Measurements from ENCODE around the gene SNX5. TPM values are rescaled to one million over a fixed set of nuclear protein-coding genes. Genes with fewer than 3 reads are reported as not detected.

Gene SNX5
- total RNA-seq, 1 donor from 2014 or later = 82.5 TPM

DNA sequence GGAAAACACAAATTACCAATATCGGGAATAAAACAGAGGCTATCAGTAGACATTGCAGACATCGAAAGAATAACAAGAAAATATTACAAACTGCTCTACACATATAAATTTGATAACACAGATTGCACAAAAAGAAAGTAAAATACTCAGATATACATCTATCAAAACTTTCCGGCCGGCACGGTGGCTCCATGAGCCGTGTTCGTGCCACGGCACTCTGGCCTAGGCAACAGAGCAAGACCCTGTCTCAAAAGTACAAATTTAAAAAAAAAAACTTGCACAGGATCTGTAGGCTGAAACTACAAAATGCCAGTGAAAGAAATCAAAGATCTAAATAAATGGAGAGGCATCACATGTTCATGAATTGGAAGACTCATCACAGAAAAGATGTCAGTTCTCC lies 49.4 kb downstream of the SNX5 start:
- Mint-ChIP-seq H3K9me3 (ENCODE audit: low read depth) (no peaks in the 10 kb centered on the region), H3K27me3 (ENCODE audit: low read depth) (no peaks in the 10 kb centered on the region), H3K36me3 (ENCODE audit: low read depth) (no peaks in the 10 kb centered on the region), H3K4me1 (ENCODE audit: low read depth) (peaks cover 5% of the 10 kb centered on the region), H3K4me3 (ENCODE audit: unreplicated experiment) (no peak overlapping the region), H3K27ac (ENCODE audit: unreplicated experiment) (no peak overlapping the region)
- TF ChIP-seq, protein P1, sequence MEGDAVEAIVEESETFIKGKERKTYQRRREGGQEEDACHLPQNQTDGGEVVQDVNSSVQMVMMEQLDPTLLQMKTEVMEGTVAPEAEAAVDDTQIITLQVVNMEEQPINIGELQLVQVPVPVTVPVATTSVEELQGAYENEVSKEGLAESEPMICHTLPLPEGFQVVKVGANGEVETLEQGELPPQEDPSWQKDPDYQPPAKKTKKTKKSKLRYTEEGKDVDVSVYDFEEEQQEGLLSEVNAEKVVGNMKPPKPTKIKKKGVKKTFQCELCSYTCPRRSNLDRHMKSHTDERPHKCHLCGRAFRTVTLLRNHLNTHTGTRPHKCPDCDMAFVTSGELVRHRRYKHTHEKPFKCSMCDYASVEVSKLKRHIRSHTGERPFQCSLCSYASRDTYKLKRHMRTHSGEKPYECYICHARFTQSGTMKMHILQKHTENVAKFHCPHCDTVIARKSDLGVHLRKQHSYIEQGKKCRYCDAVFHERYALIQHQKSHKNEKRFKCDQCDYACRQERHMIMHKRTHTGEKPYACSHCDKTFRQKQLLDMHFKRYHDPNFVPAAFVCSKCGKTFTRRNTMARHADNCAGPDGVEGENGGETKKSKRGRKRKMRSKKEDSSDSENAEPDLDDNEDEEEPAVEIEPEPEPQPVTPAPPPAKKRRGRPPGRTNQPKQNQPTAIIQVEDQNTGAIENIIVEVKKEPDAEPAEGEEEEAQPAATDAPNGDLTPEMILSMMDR (IDR thresholded peaks at IDR 0.05) = no peak
- no peak for DNase-seq (ENCODE audit: low spot score)

DNA sequence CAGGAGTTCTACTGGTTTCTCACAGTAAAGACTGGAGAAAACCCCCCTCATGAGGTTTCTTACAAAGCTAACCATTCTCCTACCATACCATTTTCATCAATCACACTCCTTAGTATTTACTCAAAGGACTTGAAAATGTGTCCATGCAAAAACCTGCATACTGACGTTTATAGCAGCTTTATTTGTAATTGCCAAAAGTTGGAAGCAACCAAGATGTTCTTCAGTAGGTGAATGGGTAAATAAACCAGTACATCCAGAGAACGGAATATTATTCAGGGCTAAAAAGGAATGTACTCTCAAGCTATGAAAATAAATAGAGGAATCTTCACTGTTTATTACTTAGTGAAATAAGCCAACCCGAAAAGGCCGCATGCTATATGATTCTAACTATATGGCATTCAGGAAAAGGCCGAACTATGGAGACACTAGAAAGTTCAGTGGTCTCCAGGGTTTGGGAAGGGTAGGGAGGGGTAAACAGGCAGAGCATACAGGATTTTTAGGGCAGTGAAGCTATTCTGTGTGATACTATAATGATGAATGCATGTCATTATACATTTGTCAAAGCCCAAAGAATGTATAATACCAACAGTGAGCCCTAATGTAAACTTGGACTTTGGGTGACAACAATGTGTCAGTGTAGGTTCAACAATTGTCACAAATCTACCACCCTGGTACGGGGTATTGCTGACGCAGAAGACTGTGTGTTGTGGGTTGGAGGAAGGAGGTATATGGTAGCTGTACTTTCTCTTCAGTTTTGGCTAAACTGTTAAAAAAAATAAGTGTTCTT lies 50.6 kb downstream of the SNX5 start:
- Mint-ChIP-seq H3K4me1 (ENCODE audit: low read depth) (peaks cover 7% of the 10 kb centered on the region), H3K4me3 (ENCODE audit: unreplicated experiment) (no peak overlapping the region), H3K36me3 (ENCODE audit: low read depth) (peaks cover 2% of the 10 kb centered on the region), H3K27ac (ENCODE audit: unreplicated experiment) (no peak overlapping the region), H3K27me3 (ENCODE audit: low read depth) (no peaks in the 10 kb centered on the region), H3K9me3 (ENCODE audit: low read depth) (no peaks in the 10 kb centered on the region)
- DNase-seq (ENCODE audit: low spot score) = no peak
- TF ChIP-seq, protein P1 (IDR thresholded peaks at IDR 0.05) = no peak

DNA sequence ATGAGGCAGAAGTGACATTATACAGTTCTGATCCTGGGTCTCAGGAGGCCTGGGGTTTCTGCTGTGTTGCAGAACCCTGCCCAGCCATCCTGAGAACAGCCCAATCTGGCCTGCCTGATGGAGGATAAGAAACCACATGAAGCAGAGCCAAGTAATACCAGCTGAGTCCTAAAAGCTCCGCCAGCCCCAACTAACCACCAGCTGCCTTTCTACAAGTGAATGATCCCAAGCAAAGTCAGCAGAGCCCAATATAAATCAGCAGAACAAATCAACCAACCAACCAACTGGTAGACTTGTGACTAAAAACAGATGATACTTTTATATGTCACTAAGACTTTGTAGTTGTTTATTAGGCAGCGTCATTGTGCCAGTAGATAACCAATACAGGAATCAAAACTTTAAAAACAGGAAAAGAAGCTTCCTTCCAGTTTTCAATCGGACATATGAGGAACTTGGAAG lies 52.1 kb downstream of the SNX5 start:
- DNase-seq (ENCODE audit: low spot score) = no peak
- no peaks in the 10 kb centered on the region for H3K27me3 Mint-ChIP-seq (ENCODE audit: low read depth)
- no peaks in the 10 kb centered on the region for H3K9me3 Mint-ChIP-seq (ENCODE audit: low read depth)
- TF ChIP-seq, protein P1 (IDR thresholded peaks at IDR 0.05) = no peak
- no peak overlapping the region for H3K4me3 Mint-ChIP-seq (ENCODE audit: unreplicated experiment)
- H3K27ac Mint-ChIP-seq (ENCODE audit: unreplicated experiment) = no peak overlapping the region
- peaks cover 3% of the 10 kb centered on the region for H3K36me3 Mint-ChIP-seq (ENCODE audit: low read depth)
- peaks cover 8% of the 10 kb centered on the region for H3K4me1 Mint-ChIP-seq (ENCODE audit: low read depth)

DNA sequence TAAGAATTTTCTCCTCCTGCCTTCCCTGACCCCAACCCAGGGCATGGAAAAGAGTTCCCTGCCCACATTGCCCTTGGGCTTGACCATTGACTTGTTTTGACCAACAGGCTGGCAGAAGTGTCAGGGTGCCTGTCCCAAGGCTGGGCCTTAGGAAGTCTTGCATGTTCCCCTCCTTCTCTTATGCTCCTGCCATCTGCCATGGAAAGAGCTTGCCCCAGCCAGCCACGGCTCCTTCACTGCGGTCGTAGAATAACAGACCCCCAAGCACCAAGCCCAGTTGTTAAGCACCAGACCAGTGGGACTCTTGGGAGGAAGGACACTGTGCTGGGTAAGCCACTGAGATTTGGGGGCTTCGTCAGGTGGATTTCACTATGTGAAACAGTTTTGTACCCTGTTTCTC lies 53.6 kb downstream of the SNX5 start:
- TF ChIP-seq, protein P1 (IDR thresholded peaks at IDR 0.05) = no peak
- Mint-ChIP-seq H3K27me3 (ENCODE audit: low read depth) (no peaks in the 10 kb centered on the region), H3K4me3 (ENCODE audit: unreplicated experiment) (no peak overlapping the region), H3K4me1 (ENCODE audit: low read depth) (peaks cover 22% of the 10 kb centered on the region), H3K36me3 (ENCODE audit: low read depth) (peaks cover 3% of the 10 kb centered on the region), H3K27ac (ENCODE audit: unreplicated experiment) (no peak overlapping the region), H3K9me3 (ENCODE audit: low read depth) (no peaks in the 10 kb centered on the region)
- DNase-seq (ENCODE audit: low spot score) = no peak

DNA sequence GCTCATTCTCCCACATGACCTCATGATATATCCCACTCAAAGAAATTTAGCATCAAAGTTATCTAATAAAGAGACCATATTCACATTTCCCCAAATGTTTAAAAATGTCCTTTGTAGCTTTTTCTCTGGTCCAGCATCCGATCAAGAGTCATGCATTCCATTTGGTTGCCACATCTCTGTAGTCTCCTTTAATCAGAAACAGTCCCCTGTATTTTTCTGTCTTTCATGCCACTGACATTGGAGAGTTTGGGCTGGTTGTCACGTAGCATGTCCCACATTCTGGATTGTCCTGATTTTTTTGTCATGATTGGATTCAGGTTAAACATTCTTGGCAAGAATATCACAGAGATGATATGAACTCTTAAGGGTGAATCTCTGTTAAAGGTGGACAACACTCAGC lies 55.7 kb downstream of the SNX5 start:
- Mint-ChIP-seq H3K36me3 (ENCODE audit: low read depth) (peaks cover 3% of the 10 kb centered on the region), H3K4me3 (ENCODE audit: unreplicated experiment) (no peak overlapping the region), H3K4me1 (ENCODE audit: low read depth) (peaks cover 27% of the 10 kb centered on the region), H3K27me3 (ENCODE audit: low read depth) (no peaks in the 10 kb centered on the region), H3K9me3 (ENCODE audit: low read depth) (no peaks in the 10 kb centered on the region), H3K27ac (ENCODE audit: unreplicated experiment) (no peak overlapping the region)
- DNase-seq (ENCODE audit: low spot score) = no peak
- TF ChIP-seq, protein P1 (IDR thresholded peaks at IDR 0.05) = no peak

Data from chondrocyte (in vitro differentiated cells).